Omental fat pad (tissue), 4 donors: ENCODE data around the gene PMAIP1. TPM values are rescaled to one million over a fixed set of nuclear protein-coding genes. Genes with fewer than 3 reads are reported as not detected.

Experiments used
- ATAC-seq: fragments of 150-250 bp; one replicate; pipeline ENCODE4 v1.9.1; 2016; ENCODE audit warnings: mild to moderate bottlenecking, moderate library complexity; ENCODE audit not compliant: low FRiP score
- DNase-seq: peaks from one replicate; pipeline ENCODE4 v3.0.0-alpha.2; 2019; ENCODE audit warnings: low spot score
- CTCF ChIP-seq, 3 donors: fragments of 450-650 bp; IDR thresholded peaks; one replicate each; pipeline ENCODE4 v1.5.1; 2016 to 2017; ENCODE audit warnings: antibody characterized with exemption in 3 of 3, mild to moderate bottlenecking in 3 of 3, moderate library complexity in 2 of 3
- total RNA-seq, 4 donors: library from RNA; depleted of rRNA; stranded (reverse); fragments of >200 nt; gene quantifications; one replicate each; pipeline ENCODE4 v1.1.0, GENCODE V29; 2016

The PMAIP1 gene
- total RNA-seq, 4 donors from 2014 or later, result 1.3 to 5.4 (median 2.8) TPM; not detected in 1

GRCh38 chr18:59907660-59908059 lies 7.9 kb downstream of the PMAIP1 start:
- no peak for DNase-seq
- TF ChIP-seq CTCF (IDR thresholded peaks at IDR 0.05), result no peak
- ATAC-seq, result no peak

GRCh38 chr18:59908799-59909198 lies 9.0 kb downstream of the PMAIP1 start:
- DNase-seq (no peak), ATAC-seq (no peak)
- no peak for TF ChIP-seq CTCF (IDR thresholded peaks at IDR 0.05)

- ATAC-seq (no peak), DNase-seq (no peak)
- TF ChIP-seq CTCF (IDR thresholded peaks at IDR 0.05), result no peak
Measured at GRCh38 chr18:59909289-59910036, 9.7 kb downstream of the PMAIP1 start.

- ATAC-seq (peak; percentile 74), DNase-seq (no peak)
- no peak for TF ChIP-seq CTCF (IDR thresholded peaks at IDR 0.05)
Measured at GRCh38 chr18:59910967-59911366, 11.2 kb downstream of the PMAIP1 start.

GRCh38 chr18:59911600-59911999 lies 11.8 kb downstream of the PMAIP1 start:
- no peak for TF ChIP-seq CTCF (IDR thresholded peaks at IDR 0.05)
- ATAC-seq (peak; percentile 26), DNase-seq (no peak)

GRCh38 chr18:59912007-59912550 lies 12.3 kb downstream of the PMAIP1 start:
- no peak for TF ChIP-seq CTCF (IDR thresholded peaks at IDR 0.05)
- ATAC-seq, result no peak
- DNase-seq, result no peak

- DNase-seq (no peak), ATAC-seq (no peak)
- no peak for TF ChIP-seq CTCF (IDR thresholded peaks at IDR 0.05)
Measured at GRCh38 chr18:59915606-59916005, 15.8 kb downstream of the PMAIP1 start.
